SK-N-MC (cell line): Measurements from ENCODE around the gene CLUH.

Experiments used
- EZH2 ChIP-seq: fragments of 200-600 bp; sonication (generic); IDR thresholded peaks from one replicate; pipeline ENCODE4 v1.6.1; 2017; ENCODE audit warnings: antibody characterized with exemption
- FOXP2 ChIP-seq: optimal IDR thresholded peaks from 2 replicates; pipeline ENCODE3; 2011; ENCODE audit warnings: mild to moderate bottlenecking, moderate library complexity; ENCODE audit not compliant: insufficient read depth; ENCODE audit errors: extremely low read length, control extremely low read depth
- POLR2AphosphoS5 ChIP-seq: IDR thresholded peaks from 2 replicates; pipeline ENCODE4 v1.6.1; 2012; ENCODE audit warnings: mild to moderate bottlenecking, low read depth, low read length, borderline replicate concordance

- TF ChIP-seq EZH2 = no peak
- no peak for TF ChIP-seq POLR2AphosphoS5
- TF ChIP-seq FOXP2 = no peak
Measured at GRCh38 chr17:2695961-2696760, 15.4 kb downstream of the CLUH start.
